ENCODE data around the gene SLC30A5.
"Not testable (repeated sequence)": the region's sequence is repeated elsewhere in the genome, so short reads cannot be mapped to it uniquely, and the experiment has no call there.

SLC30A5 gene

GRCh38 chr5:69093771-69094482 is at the start of gene SLC30A5:
Gene SLC30A5 (plus strand): TSS chr5:69094014. CDS start chr5:69094256, 242 bp downstream.
- TF ChIP-seq CTCF (IDR thresholded peaks at IDR 0.05; ENCODE audit: borderline replicate concordance, control extremely low read depth, extremely low read depth, insufficient read depth, missing control alignments): peak; percentile 92
- in situ Hi-C loops (cut with MboI; ENCODE audit: low sequenced_read_pairs, unreplicated experiment): loop anchor here (25.0 kb wide), 1 partner anchor 268 kb away; the partner anchor contains the start of genes AK6, RAD17 and TAF9
- peak; percentile 95 for DNase-seq (ENCODE audit: low spot score)

- in situ Hi-C loops (cut with MboI; ENCODE audit: low sequenced_read_pairs, unreplicated experiment); DNase-seq (ENCODE audit: low spot score): not testable (repeated sequence)
Observed at GRCh38 chr5:69045213-69045612, 48.6 kb upstream of the SLC30A5 start.

- in situ Hi-C loops (cut with MboI; ENCODE audit: low sequenced_read_pairs, unreplicated experiment): no loop called here
- TF ChIP-seq CTCF (IDR thresholded peaks at IDR 0.05; ENCODE audit: borderline replicate concordance, control extremely low read depth, extremely low read depth, insufficient read depth, missing control alignments): no peak
- DNase-seq (ENCODE audit: low spot score): no peak
Observed at GRCh38 chr5:69046375-69046957, 47.3 kb upstream of the SLC30A5 start.

GRCh38 chr5:69048230-69048629 is 45.6 kb upstream of the SLC30A5 start:
- DNase-seq (ENCODE audit: low spot score): no peak
- TF ChIP-seq CTCF (IDR thresholded peaks at IDR 0.05; ENCODE audit: borderline replicate concordance, control extremely low read depth, extremely low read depth, insufficient read depth, missing control alignments): peak; percentile 15
- in situ Hi-C loops (cut with MboI; ENCODE audit: low sequenced_read_pairs, unreplicated experiment): no loop called here

GRCh38 chr5:69049151-69049550 is 44.7 kb upstream of the SLC30A5 start:
- no peak for DNase-seq (ENCODE audit: low spot score)

GRCh38 chr5:69049796-69050195 is 44.0 kb upstream of the SLC30A5 start:
- in situ Hi-C loops (cut with MboI; ENCODE audit: low sequenced_read_pairs, unreplicated experiment): no loop called here
- no peak for DNase-seq (ENCODE audit: low spot score)
- TF ChIP-seq CTCF (IDR thresholded peaks at IDR 0.05; ENCODE audit: borderline replicate concordance, control extremely low read depth, extremely low read depth, insufficient read depth, missing control alignments): no peak

More at GRCh38 chr5:69049151-69049550, 44.7 kb upstream of the SLC30A5 start:
- TF ChIP-seq CTCF (IDR thresholded peaks at IDR 0.05; ENCODE audit: borderline replicate concordance, control extremely low read depth, extremely low read depth, insufficient read depth, missing control alignments): no peak
- in situ Hi-C loops (cut with MboI; ENCODE audit: low sequenced_read_pairs, unreplicated experiment): no loop called here

GRCh38 chr5:69050214-69050613 is 43.6 kb upstream of the SLC30A5 start:
- TF ChIP-seq CTCF (IDR thresholded peaks at IDR 0.05; ENCODE audit: borderline replicate concordance, control extremely low read depth, extremely low read depth, insufficient read depth, missing control alignments): no peak
- in situ Hi-C loops (cut with MboI; ENCODE audit: low sequenced_read_pairs, unreplicated experiment): no loop called here
- no peak for DNase-seq (ENCODE audit: low spot score)
